Suprapubic skin (tissue), 4 donors: ENCODE results near the gene PRKRIP1.

Experiments used
- POLR2A ChIP-seq, 2 donors: fragments of 450-650 bp; IDR thresholded peaks; one replicate each; pipeline ENCODE4 v1.6.1; 2017; ENCODE audit warnings: antibody characterized with exemption in 2 of 2, mild to moderate bottlenecking in 2 of 2, moderate library complexity in 2 of 2
- POLR2AphosphoS5 ChIP-seq, 3 donors: sonication (generic); formaldehyde crosslinking; IDR thresholded peaks; one replicate each; pipeline ENCODE4 v1.6.1; 2017; ENCODE audit warnings: antibody characterized with exemption in 3 of 3
- TF ChIP-seq, protein P1 (sequence below), 2 donors: fragments of 200-600 bp in 1 of 2; fragments of 450-650 bp in 1 of 2; sonication (generic) in 1 of 2; IDR thresholded peaks; one replicate each; pipeline ENCODE4 v1.5.1; 2016 to 2019; ENCODE audit warnings: antibody characterized with exemption in 2 of 2, mild to moderate bottlenecking in 1 of 2, moderate library complexity in 1 of 2

DNA sequence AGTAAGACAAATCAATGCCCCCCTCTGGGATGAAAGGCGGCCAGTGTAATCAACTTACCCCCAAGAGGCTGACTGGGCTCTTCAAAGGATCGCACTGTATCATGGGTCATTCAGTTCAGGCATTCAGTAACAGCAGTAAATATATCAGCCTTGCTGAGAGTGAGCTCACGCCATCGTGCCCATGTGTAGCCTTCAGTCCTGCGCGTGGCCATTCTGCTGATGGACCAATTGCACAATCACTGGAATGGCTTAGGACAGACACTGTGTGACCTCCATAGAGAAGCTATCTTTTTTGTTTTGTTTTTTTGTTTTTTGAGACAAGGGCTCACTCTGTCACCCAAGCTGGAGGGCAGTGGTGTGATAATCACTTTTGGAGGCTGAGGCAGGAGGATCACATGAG, 9.1 kb upstream of the PRKRIP1 start:
- TF ChIP-seq POLR2A (IDR thresholded peaks at IDR 0.05) (no peak), POLR2AphosphoS5 (IDR thresholded peaks at IDR 0.05) (no peak)
- TF ChIP-seq, protein P1, sequence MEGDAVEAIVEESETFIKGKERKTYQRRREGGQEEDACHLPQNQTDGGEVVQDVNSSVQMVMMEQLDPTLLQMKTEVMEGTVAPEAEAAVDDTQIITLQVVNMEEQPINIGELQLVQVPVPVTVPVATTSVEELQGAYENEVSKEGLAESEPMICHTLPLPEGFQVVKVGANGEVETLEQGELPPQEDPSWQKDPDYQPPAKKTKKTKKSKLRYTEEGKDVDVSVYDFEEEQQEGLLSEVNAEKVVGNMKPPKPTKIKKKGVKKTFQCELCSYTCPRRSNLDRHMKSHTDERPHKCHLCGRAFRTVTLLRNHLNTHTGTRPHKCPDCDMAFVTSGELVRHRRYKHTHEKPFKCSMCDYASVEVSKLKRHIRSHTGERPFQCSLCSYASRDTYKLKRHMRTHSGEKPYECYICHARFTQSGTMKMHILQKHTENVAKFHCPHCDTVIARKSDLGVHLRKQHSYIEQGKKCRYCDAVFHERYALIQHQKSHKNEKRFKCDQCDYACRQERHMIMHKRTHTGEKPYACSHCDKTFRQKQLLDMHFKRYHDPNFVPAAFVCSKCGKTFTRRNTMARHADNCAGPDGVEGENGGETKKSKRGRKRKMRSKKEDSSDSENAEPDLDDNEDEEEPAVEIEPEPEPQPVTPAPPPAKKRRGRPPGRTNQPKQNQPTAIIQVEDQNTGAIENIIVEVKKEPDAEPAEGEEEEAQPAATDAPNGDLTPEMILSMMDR (IDR thresholded peaks at IDR 0.05): no peak
